GM23338 (cell line): ENCODE data around the gene SMIM30. TPM values are rescaled to one million over a fixed set of nuclear protein-coding genes. Genes with fewer than 3 reads are reported as not detected.

Experiments used
- CREB1 ChIP-seq: fragments of 250-450 bp; sonication (Bioruptor Pico); IDR thresholded peaks from 2 replicates; pipeline ENCODE4 v1.5.0; 2020; ENCODE audit warnings: low read depth, mild to moderate bottlenecking, moderate library complexity
- EZH2 ChIP-seq: fragments of 200-600 bp; sonication (generic); IDR thresholded peaks from one replicate; pipeline ENCODE4 v1.8.0; 2017; ENCODE audit warnings: antibody characterized with exemption, mild to moderate bottlenecking, low read depth; ENCODE audit not compliant: unreplicated experiment
- EZH2phosphoT487 ChIP-seq: fragments of 200-600 bp; sonication (generic); IDR thresholded peaks from one replicate; pipeline ENCODE4 v1.8.1; 2018; ENCODE audit warnings: antibody characterized with exemption; ENCODE audit not compliant: unreplicated experiment
- JUNB ChIP-seq: IDR thresholded peaks from one replicate; pipeline ENCODE4 v1.6.1; 2016; ENCODE audit warnings: antibody characterized with exemption; ENCODE audit not compliant: unreplicated experiment
- NANOG ChIP-seq: IDR thresholded peaks from 2 replicates; pipeline ENCODE4 v1.6.1; 2016; ENCODE audit warnings: antibody characterized with exemption, borderline replicate concordance
- ZNF114 ChIP-seq: fragments of 250-450 bp; sonication (Bioruptor Pico); IDR thresholded peaks from 2 replicates; pipeline ENCODE4 v1.5.0; 2020; ENCODE audit warnings: mild to moderate bottlenecking, moderate library complexity
- ZNF331 ChIP-seq: fragments of 250-450 bp; sonication (Bioruptor Pico); IDR thresholded peaks from 2 replicates; pipeline ENCODE4 v1.5.0; 2020; ENCODE audit warnings: low read depth, mild to moderate bottlenecking, moderate library complexity
- ZNF462 ChIP-seq: fragments of 250-450 bp; sonication (Bioruptor Pico); IDR thresholded peaks from 2 replicates; pipeline ENCODE4 v1.5.0; 2020; ENCODE audit warnings: mild to moderate bottlenecking, moderate library complexity
- polyA plus RNA-seq: library from polyadenylated mRNA; unstranded; fragments of >200 nt; fragmentation: Nextera tagmentation; extraction: Ambion mirVana; gene quantifications from 2 replicates; pipeline ENCODE4 v1.2.1, GENCODE V29; 2016
- total RNA-seq: library from RNA; depleted of rRNA; stranded (reverse); fragments of >200 nt; shearing (Covaris generic); gene quantifications from 2 replicates; pipeline ENCODE4 v1.2.3, GENCODE V29; 2014
- TF ChIP-seq, protein P1 (sequence below): IDR thresholded peaks from one replicate; pipeline ENCODE4 v1.6.1; 2018; ENCODE audit warnings: antibody characterized with exemption; ENCODE audit not compliant: unreplicated experiment
- TF ChIP-seq, protein P2 (sequence below): IDR thresholded peaks from 2 replicates; pipeline ENCODE4 v1.6.1; 2016; ENCODE audit warnings: antibody characterized with exemption

SMIM30 gene
- total and polyA plus RNA-seq, 2 experiments from 2014 or later, result 40.6 to 150 TPM

DNA sequence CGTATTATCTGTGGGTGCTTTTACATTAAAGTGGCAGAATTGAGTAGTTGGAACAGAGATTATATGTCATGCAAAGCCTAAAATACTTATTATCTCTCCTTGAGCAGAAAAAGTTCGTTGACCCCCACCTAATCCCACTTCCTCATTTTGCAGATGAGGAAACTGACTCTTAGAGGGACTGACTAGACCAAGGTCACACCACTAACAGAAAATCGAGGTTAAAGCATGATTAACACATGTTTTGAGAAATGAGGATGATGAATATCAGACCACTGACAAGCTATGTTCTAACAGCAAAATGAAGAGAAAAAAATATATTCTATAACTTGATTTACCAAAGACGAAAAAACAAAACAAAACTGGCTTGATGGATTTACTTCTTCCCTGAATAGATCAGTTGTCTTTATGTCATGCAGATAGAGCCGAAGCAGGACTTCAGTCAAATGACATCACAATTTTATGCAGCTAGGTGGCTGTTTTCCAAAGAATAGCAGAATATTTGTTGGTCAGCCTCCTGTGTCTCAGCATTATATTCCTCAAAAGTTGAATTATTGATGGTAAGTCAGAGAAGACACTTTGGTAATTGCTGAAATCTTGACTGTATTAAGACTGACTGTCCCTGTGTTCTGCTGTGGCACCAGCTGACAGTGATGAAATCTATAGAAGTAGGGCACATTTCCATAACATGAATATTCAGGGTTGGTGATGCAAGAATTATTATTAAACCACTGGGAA is 24.2 kb upstream of the SMIM30 start (continued):
- TF ChIP-seq ZNF462 (CRISPR knock-in tag), result no peak
- TF ChIP-seq, protein P1, sequence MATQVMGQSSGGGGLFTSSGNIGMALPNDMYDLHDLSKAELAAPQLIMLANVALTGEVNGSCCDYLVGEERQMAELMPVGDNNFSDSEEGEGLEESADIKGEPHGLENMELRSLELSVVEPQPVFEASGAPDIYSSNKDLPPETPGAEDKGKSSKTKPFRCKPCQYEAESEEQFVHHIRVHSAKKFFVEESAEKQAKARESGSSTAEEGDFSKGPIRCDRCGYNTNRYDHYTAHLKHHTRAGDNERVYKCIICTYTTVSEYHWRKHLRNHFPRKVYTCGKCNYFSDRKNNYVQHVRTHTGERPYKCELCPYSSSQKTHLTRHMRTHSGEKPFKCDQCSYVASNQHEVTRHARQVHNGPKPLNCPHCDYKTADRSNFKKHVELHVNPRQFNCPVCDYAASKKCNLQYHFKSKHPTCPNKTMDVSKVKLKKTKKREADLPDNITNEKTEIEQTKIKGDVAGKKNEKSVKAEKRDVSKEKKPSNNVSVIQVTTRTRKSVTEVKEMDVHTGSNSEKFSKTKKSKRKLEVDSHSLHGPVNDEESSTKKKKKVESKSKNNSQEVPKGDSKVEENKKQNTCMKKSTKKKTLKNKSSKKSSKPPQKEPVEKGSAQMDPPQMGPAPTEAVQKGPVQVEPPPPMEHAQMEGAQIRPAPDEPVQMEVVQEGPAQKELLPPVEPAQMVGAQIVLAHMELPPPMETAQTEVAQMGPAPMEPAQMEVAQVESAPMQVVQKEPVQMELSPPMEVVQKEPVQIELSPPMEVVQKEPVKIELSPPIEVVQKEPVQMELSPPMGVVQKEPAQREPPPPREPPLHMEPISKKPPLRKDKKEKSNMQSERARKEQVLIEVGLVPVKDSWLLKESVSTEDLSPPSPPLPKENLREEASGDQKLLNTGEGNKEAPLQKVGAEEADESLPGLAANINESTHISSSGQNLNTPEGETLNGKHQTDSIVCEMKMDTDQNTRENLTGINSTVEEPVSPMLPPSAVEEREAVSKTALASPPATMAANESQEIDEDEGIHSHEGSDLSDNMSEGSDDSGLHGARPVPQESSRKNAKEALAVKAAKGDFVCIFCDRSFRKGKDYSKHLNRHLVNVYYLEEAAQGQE, result no peak
- TF ChIP-seq, protein P2, sequence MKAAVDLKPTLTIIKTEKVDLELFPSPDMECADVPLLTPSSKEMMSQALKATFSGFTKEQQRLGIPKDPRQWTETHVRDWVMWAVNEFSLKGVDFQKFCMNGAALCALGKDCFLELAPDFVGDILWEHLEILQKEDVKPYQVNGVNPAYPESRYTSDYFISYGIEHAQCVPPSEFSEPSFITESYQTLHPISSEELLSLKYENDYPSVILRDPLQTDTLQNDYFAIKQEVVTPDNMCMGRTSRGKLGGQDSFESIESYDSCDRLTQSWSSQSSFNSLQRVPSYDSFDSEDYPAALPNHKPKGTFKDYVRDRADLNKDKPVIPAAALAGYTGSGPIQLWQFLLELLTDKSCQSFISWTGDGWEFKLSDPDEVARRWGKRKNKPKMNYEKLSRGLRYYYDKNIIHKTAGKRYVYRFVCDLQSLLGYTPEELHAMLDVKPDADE, result no peak
- TF ChIP-seq EZH2phosphoT487, result no peak
- TF ChIP-seq ZNF331 (CRISPR knock-in tag), result no peak
- TF ChIP-seq CREB1 (CRISPR knock-in tag), result no peak
- no peak for TF ChIP-seq JUNB
- no peak for TF ChIP-seq ZNF114 (CRISPR knock-in tag)
- no peak for TF ChIP-seq EZH2
- no peak for TF ChIP-seq NANOG
